Activated T-cell treated with anti-CD3 and anti-CD28 coated beads for 24 hours (primary cell): Measurements from ENCODE around the gene EIF4EBP3.
"Not testable (repeated sequence)": the region's sequence is repeated elsewhere in the genome, so short reads cannot be mapped to it uniquely, and the experiment has no call there.

Source experiments
- DNase-seq: peaks from one replicate; pipeline ENCODE4 v3.0.0-alpha.2; 2020; ENCODE audit warnings: low read depth

The EIF4EBP3 gene

DNA sequence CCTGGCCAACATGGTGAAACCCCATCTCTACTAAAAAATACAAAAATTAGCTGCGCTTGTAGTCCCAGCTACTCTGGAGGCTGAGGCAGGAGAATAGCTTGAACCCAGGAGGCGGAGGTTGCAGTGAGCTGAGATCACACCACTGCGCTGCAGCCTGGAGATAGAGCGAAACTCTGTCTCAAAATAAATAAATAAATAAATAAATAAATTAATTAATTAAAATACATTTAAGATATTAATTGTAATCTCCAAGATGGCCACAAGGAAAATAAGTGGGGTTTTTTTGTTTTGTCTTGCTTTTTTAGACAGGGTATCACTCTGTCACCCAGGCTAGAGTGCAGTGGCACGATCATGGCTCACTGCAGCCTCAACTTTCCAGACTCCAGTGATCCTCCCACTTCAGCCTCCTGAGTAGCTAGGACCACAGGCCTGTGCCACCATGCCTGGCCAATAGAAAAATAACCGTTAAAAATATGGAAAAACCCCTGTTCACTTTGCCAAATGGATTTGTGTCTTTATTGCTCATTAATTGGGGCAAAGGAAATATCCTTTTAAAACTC, 31.8 kb downstream of the EIF4EBP3 start:
- not testable (repeated sequence) for DNase-seq

- no peak for DNase-seq
Measured at GRCh38 chr5:140587495-140587894, 40.0 kb downstream of the EIF4EBP3 start.

GRCh38 chr5:140588311-140589070, 41.0 kb downstream of the EIF4EBP3 start:
- no peak for DNase-seq

DNA sequence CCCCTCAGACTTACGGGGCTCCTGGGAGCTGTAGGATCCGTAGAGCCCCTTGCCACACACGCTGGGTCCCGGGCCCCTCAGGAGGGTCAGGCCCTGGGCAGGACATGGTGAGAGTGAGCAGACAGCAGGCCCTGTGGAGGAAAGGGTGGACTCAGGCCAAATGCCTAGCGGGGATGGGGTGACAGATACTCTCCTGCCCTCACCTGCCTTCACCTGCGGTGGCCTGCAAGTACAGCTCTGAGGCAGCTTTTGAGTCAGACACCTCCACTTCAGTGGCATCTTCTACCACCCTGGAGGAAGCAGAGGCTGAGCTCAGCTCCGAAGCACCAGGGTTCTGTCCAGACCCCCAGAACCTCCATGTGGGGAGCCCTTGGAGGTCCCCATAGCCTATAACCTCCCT, 43.4 kb downstream of the EIF4EBP3 start:
- DNase-seq, result no peak

GRCh38 chr5:140591747-140592372, 44.4 kb downstream of the EIF4EBP3 start:
- DNase-seq, result no peak

- DNase-seq, result not testable (repeated sequence)
Measured at GRCh38 chr5:140593070-140593469, 45.6 kb downstream of the EIF4EBP3 start.

GRCh38 chr5:140594169-140594568, 46.7 kb downstream of the EIF4EBP3 start:
- no peak for DNase-seq

- DNase-seq, result no peak
Measured at GRCh38 chr5:140595538-140596300, 48.3 kb downstream of the EIF4EBP3 start.

DNA sequence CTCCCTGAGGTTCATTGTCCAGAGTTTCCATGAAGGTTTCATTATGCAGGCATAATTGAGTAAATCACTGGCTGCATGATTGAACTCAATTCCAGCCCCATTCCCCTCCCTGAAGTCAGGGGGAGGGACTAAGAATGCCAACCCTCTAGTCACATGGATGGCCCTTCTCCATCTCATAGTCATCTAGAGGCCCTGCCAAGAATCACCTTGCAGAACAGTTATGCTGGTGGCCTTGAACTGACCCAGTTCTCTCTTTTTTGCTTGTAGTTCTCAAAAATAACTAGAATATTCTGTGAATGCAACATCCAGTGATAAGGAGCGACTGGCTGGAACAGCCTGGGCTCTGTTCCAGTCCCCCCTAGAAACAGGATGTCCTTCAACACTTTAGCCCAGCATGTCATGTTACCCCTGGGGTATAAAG, 48.9 kb downstream of the EIF4EBP3 start:
- DNase-seq, result no peak

GRCh38 chr5:140598836-140599235, 51.4 kb downstream of the EIF4EBP3 start:
- no peak for DNase-seq
